GM23248 (cell line): ENCODE results near the gene RGN.

Source experiments
- EZH2 ChIP-seq: fragments of 200-600 bp; sonication (generic); IDR thresholded peaks from 2 replicates; pipeline ENCODE4 v1.6.1; 2018; ENCODE audit warnings: antibody characterized with exemption, mild to moderate bottlenecking; ENCODE audit not compliant: insufficient read depth, poor library complexity, severe bottlenecking
- EZH2phosphoT487 ChIP-seq: fragments of 200-600 bp; sonication (generic); IDR thresholded peaks from 2 replicates; pipeline ENCODE4 v1.6.1; 2018; ENCODE audit warnings: antibody characterized with exemption, moderate library complexity, mild to moderate bottlenecking, low read depth; ENCODE audit not compliant: insufficient read depth

- TF ChIP-seq EZH2 = no peak
- no peak for TF ChIP-seq EZH2phosphoT487
Observed at GRCh38 chrX:47063179-47063578, 15.1 kb upstream of the RGN start.
